Neuronal stem cell (in vitro differentiated cells): ENCODE results near the gene GLRA1.

ENCODE experiments used
- DNase-seq: peaks from one replicate; pipeline ENCODE4 v3.0.0-alpha.2; 2013; ENCODE audit warnings: low spot score
- H2AFZ ChIP-seq: one replicate; pipeline ENCODE4 v1.6.1; 2013; ENCODE audit warnings: mild to moderate bottlenecking, low read length, inconsistent platforms
- H2AK5ac ChIP-seq: 2 replicates; pipeline ENCODE4 v1.6.1; 2013; ENCODE audit warnings: low read depth, mild to moderate bottlenecking, inconsistent platforms, low read length, moderate library complexity, mixed read lengths
- H2BK120ac ChIP-seq: 2 replicates; pipeline ENCODE4 v1.6.1; 2013; ENCODE audit warnings: low read depth, mild to moderate bottlenecking, inconsistent platforms, low read length, moderate library complexity, mixed read lengths
- H2BK12ac ChIP-seq: one replicate; pipeline ENCODE4 v1.6.1; 2013; ENCODE audit warnings: low read length, inconsistent platforms
- H2BK15ac ChIP-seq: 2 replicates; pipeline ENCODE4 v1.6.1; 2013; ENCODE audit warnings: mild to moderate bottlenecking, low read length, inconsistent platforms, mixed read lengths
- H2BK5ac ChIP-seq: one replicate; pipeline ENCODE4 v1.6.1; 2013; ENCODE audit warnings: inconsistent platforms, mild to moderate bottlenecking, low read length, moderate library complexity
- H3K14ac ChIP-seq: one replicate; pipeline ENCODE4 v1.6.1; 2013; ENCODE audit warnings: low read length, inconsistent platforms
- H3K18ac ChIP-seq: 2 replicates; pipeline ENCODE4 v1.6.1; 2013; ENCODE audit warnings: low read length, inconsistent platforms
- H3K23ac ChIP-seq: 2 replicates; pipeline ENCODE4 v1.6.1; 2013; ENCODE audit warnings: low read depth, mild to moderate bottlenecking, mixed read lengths, low read length, inconsistent platforms; ENCODE audit not compliant: poor library complexity
- H3K27ac ChIP-seq: replicated peaks from 3 replicates; pipeline ENCODE4 v1.5.1; 2013; ENCODE audit warnings: low read length, inconsistent platforms
- H3K27me3 ChIP-seq, 3 experiments: 2 replicates each; pipeline ENCODE4 v1.6.1; 2013; ENCODE audit warnings: low read length in 3 of 3, mild to moderate bottlenecking in 2 of 3, inconsistent platforms in 1 of 3, low read depth in 1 of 3, mixed read lengths in 1 of 3, moderate library complexity in 1 of 3; ENCODE audit not compliant: control insufficient read depth in 3 of 3, insufficient read depth in 3 of 3
- H3K36me3 ChIP-seq, 2 donors: replicated peaks in 1 of 2; 2 replicates each; pipeline ENCODE4 v1.6.1; 2013; ENCODE audit warnings: low read length in 2 of 2; ENCODE audit not compliant: control insufficient read depth in 2 of 2, insufficient read depth in 2 of 2
- H3K4ac ChIP-seq: 2 replicates; pipeline ENCODE4 v1.6.1; 2013; ENCODE audit warnings: inconsistent platforms, mild to moderate bottlenecking, low read length, moderate library complexity
- H3K4me1 ChIP-seq, 2 donors: 1 replicate in 1 of 2; 2 replicates in 1 of 2; pipeline ENCODE4 v1.6.1; 2013; ENCODE audit warnings: low read length in 2 of 2, low read depth in 1 of 2; ENCODE audit not compliant: control insufficient read depth in 2 of 2, insufficient read depth in 1 of 2
- H3K4me2 ChIP-seq: one replicate; pipeline ENCODE4 v1.6.1; 2013; ENCODE audit warnings: mild to moderate bottlenecking, low read length, inconsistent platforms; ENCODE audit not compliant: insufficient read depth, poor library complexity, severe bottlenecking
- H3K4me3 ChIP-seq, 2 donors: 2 replicates each; pipeline ENCODE4 v1.5.1; 2013; ENCODE audit warnings: low read length in 2 of 2, mild to moderate bottlenecking in 2 of 2, inconsistent platforms in 1 of 2, moderate library complexity in 1 of 2
- H3K79me1 ChIP-seq: one replicate; pipeline ENCODE4 v1.6.1; 2013; ENCODE audit warnings: low read depth, mild to moderate bottlenecking, inconsistent platforms, low read length, moderate library complexity
- H3K9ac ChIP-seq: one replicate; pipeline ENCODE4 v1.6.1; 2013; ENCODE audit warnings: mild to moderate bottlenecking, low read depth, low read length, inconsistent platforms; ENCODE audit not compliant: poor library complexity
- H3K9me3 ChIP-seq, 2 donors: replicated peaks in 1 of 2; 2 replicates each; pipeline versions ENCODE3 to v1.6.1; 2013; ENCODE audit warnings: low read length in 2 of 2, mild to moderate bottlenecking in 2 of 2, inconsistent platforms in 1 of 2, low read depth in 1 of 2, mixed read lengths in 1 of 2, moderate library complexity in 1 of 2; ENCODE audit not compliant: control insufficient read depth in 2 of 2, insufficient read depth in 1 of 2
- H4K8ac ChIP-seq: one replicate; pipeline ENCODE4 v1.6.1; 2013; ENCODE audit warnings: low read depth, mild to moderate bottlenecking, inconsistent platforms, low read length, moderate library complexity
- H4K91ac ChIP-seq: one replicate; pipeline ENCODE4 v1.6.1; 2013; ENCODE audit warnings: low read length, low read depth, mild to moderate bottlenecking, inconsistent platforms; ENCODE audit not compliant: poor library complexity
- WGBS, 2 donors: extraction: QIAGEN DNeasy Blood & Tissue Kit; methylation state at CpG; one replicate each; pipeline ENCODE4 v1.1.7; 2013; ENCODE audit warnings: missing lambda C conversion rate in 2 of 2, mixed read lengths in 1 of 2; ENCODE audit not compliant: insufficient read length in 2 of 2, insufficient replicate concordance in 1 of 2; ENCODE audit errors: extremely low coverage in 2 of 2; 5-methylcytosine and 5-hydroxymethylcytosine counted together

GLRA1 gene

DNA sequence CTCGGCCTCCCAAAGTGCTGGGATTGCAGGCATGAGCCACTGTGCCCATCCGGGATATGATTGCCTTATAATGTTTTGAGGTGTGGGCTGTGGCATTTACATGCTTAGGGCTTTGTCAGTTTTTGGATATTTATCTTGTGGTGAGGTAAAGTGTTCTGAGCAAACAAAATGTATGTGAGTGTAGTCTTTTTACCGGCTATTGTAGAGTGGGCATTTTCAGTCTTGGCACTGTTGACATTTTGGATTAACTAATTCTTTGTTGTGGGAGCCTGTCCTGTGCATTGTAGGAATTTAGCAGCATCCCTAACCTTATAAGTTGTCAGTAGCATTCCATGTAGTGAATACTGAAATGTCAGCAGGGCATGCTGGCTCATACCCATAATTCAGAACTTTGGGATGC lies 131.3 kb downstream of the GLRA1 start:
- no peak overlapping the region for H2BK120ac ChIP-seq
- no CpG with 5 or more reads among the region's 3 CpGs for WGBS, 2 donors
- H2AFZ ChIP-seq: no peak overlapping the region
- no peak overlapping the region for H3K18ac ChIP-seq
- H3K27ac ChIP-seq: no peak overlapping the region
- no peak overlapping the region for H3K4me3 ChIP-seq
- no peaks in the 10 kb centered on the region for H3K27me3 ChIP-seq
- no peak overlapping the region for H3K14ac ChIP-seq
- H3K9ac ChIP-seq: no peak overlapping the region
- H3K4me2 ChIP-seq: no peak overlapping the region
- H3K36me3 ChIP-seq: peaks cover 35 to 100% of the 10 kb centered on the region in 2 donors
- H4K91ac ChIP-seq: no peak overlapping the region
- no peak overlapping the region for H2BK15ac ChIP-seq
- no peak overlapping the region for H4K8ac ChIP-seq
- no peak for DNase-seq
- no peak overlapping the region for H3K4ac ChIP-seq
- H3K4me1 ChIP-seq: no peaks in the 10 kb centered on the region
- no peak overlapping the region for H2BK5ac ChIP-seq
- peaks cover 5% of the 10 kb centered on the region for H3K79me1 ChIP-seq
- H3K9me3 ChIP-seq: no peaks in the 10 kb centered on the region
- no peak overlapping the region for H2BK12ac ChIP-seq
- H3K23ac ChIP-seq: no peak overlapping the region
- H2AK5ac ChIP-seq: no peak overlapping the region

DNA sequence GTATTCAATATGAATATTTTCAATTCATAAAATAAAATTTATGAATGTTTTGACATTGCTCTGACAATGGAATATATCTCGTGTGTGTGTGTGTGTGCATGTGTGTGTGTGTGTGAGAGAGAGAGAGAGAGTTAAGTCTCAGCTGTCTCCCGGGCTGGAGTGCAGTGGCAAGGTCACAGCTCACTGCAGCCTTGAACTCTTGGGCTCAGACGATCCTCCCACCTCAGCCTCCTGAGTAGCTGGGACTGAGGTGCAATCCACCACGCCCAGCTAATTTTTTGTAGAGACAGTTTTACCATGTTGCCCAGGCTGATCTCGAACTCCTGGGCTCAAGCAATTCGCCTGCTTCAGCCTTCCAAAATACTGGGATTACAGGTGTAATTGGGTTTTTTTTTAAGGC lies 136.8 kb downstream of the GLRA1 start:
- no peak overlapping the region for H3K4me3 ChIP-seq
- WGBS, 2 donors: no CpG with 5 or more reads among the region's 6 CpGs
- no peak overlapping the region for H3K4ac ChIP-seq
- H3K23ac ChIP-seq: no peak overlapping the region
- H3K4me1 ChIP-seq: no peaks in the 10 kb centered on the region
- H2BK15ac ChIP-seq: no peak overlapping the region
- H3K18ac ChIP-seq: no peak overlapping the region
- no peak overlapping the region for H2BK120ac ChIP-seq
- no peak overlapping the region for H4K8ac ChIP-seq
- no peak overlapping the region for H4K91ac ChIP-seq
- H3K4me2 ChIP-seq: no peak overlapping the region
- no peak overlapping the region for H3K14ac ChIP-seq
- H2AFZ ChIP-seq: no peak overlapping the region
- no peaks in the 10 kb centered on the region for H3K27me3 ChIP-seq
- no peak overlapping the region for H2BK5ac ChIP-seq
- no peak overlapping the region for H2BK12ac ChIP-seq
- H3K36me3 ChIP-seq: peaks cover 23 to 78% of the 10 kb centered on the region in 2 donors
- no peak overlapping the region for H2AK5ac ChIP-seq
- peaks cover 8% of the 10 kb centered on the region for H3K79me1 ChIP-seq
- no peak for DNase-seq
- H3K9ac ChIP-seq: no peak overlapping the region
- H3K27ac ChIP-seq: no peak overlapping the region
- H3K9me3 ChIP-seq: no peaks in the 10 kb centered on the region

GRCh38 chr5:151786468-151786867 lies 138.2 kb downstream of the GLRA1 start:
- H2AFZ ChIP-seq: no peak overlapping the region
- no peak overlapping the region for H4K8ac ChIP-seq
- no peak overlapping the region for H3K4me2 ChIP-seq
- H3K14ac ChIP-seq: no peak overlapping the region
- H3K27ac ChIP-seq: no peak overlapping the region
- no peak overlapping the region for H2AK5ac ChIP-seq
- H3K18ac ChIP-seq: no peak overlapping the region
- no peak overlapping the region for H3K9ac ChIP-seq
- H2BK15ac ChIP-seq: no peak overlapping the region
- H2BK120ac ChIP-seq: no peak overlapping the region
- no peaks in the 10 kb centered on the region for H3K9me3 ChIP-seq
- H3K79me1 ChIP-seq: peaks cover 7% of the 10 kb centered on the region
- no peak for DNase-seq
- no peak overlapping the region for H3K4me3 ChIP-seq
- H3K4ac ChIP-seq: no peak overlapping the region
- H2BK12ac ChIP-seq: no peak overlapping the region
- peaks cover 15 to 74% of the 10 kb centered on the region in 2 donors for H3K36me3 ChIP-seq
- no CpG with 5 or more reads among the region's 4 CpGs for WGBS, 2 donors
- H2BK5ac ChIP-seq: no peak overlapping the region
- H3K27me3 ChIP-seq: no peaks in the 10 kb centered on the region
- no peaks in the 10 kb centered on the region for H3K4me1 ChIP-seq
- no peak overlapping the region for H4K91ac ChIP-seq
- no peak overlapping the region for H3K23ac ChIP-seq

DNA sequence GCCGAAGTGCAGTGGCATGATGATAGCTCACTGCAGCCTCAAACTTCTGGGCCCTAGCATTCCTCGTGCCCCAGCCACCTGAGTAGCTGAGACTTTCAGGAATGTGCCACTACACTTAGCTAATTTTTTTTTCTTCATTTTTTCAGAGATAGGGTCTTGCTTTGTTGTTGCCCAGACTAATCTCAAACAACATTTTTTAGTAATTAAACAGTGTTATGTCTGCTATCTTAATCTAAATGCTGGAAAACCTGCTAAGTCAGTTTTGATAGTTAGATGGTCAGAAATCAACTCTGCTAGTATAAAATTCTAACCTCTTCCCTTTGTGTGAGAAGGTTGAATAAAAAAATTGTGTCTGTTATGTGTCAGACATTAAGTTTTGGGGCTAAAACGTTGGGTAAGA lies 140.5 kb downstream of the GLRA1 start:
- Histone ChIP-seq H3K4me2 (no peak overlapping the region), H3K18ac (no peak overlapping the region), H2AK5ac (no peak overlapping the region), H3K79me1 (peaks cover 10% of the 10 kb centered on the region), H3K27me3 (no peaks in the 10 kb centered on the region), H3K36me3 (peaks cover 8 to 71% of the 10 kb centered on the region in 2 donors), H4K8ac (no peak overlapping the region), H3K4me1 (no peaks in the 10 kb centered on the region), H3K9me3 (no peaks in the 10 kb centered on the region), H2BK5ac (no peak overlapping the region), H2AFZ (no peak overlapping the region), H3K4me3 (no peak overlapping the region), H3K9ac (no peak overlapping the region), H3K23ac (no peak overlapping the region), H3K14ac (no peak overlapping the region), H4K91ac (no peak overlapping the region), H2BK120ac (no peak overlapping the region), H3K27ac (no peak overlapping the region), H2BK12ac (no peak overlapping the region), H2BK15ac (no peak overlapping the region), H3K4ac (no peak overlapping the region)
- no peak for DNase-seq
- WGBS, 2 donors: no CpG with 5 or more reads among the region's 3 CpGs
